ENCODE results near the gene MAMDC4. TPM values are rescaled to one million over a fixed set of nuclear protein-coding genes. Genes with fewer than 3 reads are reported as not detected.
A peak's percentile ranks its signal among the peaks of the same experiment; 100 is the strongest.

MAMDC4 gene
- total and polyA plus RNA-seq, 2 experiments from 2014 or later: 1.7 to 6.8 TPM

DNA sequence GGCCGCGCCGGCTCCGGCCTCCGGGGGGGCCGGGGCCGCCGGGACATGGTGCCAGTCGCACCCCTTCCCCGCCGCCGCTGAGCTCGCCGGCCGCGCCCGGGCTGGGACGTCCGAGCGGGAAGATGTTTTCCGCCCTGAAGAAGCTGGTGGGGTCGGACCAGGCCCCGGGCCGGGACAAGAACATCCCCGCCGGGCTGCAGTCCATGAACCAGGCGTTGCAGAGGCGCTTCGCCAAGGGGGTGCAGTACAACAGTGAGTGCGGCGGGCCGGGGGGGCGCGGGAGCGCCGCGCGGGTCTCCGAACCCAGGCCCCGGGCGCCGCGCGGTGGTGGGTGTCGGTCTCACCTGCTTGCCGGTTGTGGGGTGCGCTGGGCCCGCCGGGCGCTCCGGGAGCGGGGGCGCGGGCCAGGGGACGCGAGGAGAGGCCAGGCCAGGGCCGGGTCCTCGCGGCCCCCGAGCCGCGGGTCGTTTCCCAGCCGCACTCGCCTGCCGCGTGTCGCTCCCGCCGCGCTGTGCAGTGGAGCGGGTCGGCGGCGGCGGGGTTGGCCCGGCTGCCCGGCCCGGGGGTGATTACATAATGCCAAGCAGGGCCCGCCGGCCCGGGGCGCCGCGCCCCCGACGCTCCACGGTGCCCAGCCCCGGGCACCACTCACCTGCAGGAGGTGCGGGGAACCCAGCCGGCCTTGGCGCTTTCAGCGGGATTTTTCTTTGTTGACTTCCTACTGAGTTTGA, 43.9 kb upstream of the MAMDC4 start (continued):
- TF ChIP-seq ZNF462 (CRISPR knock-in tag; IDR thresholded peaks at IDR 0.05) (no peak), STAT1 (IDR thresholded peaks at IDR 0.05; ENCODE audit: unreplicated experiment) (no peak), ZNF331 (CRISPR knock-in tag; IDR thresholded peaks at IDR 0.05; ENCODE audit: low read depth) (no peak)
- TF ChIP-seq, protein P1, sequence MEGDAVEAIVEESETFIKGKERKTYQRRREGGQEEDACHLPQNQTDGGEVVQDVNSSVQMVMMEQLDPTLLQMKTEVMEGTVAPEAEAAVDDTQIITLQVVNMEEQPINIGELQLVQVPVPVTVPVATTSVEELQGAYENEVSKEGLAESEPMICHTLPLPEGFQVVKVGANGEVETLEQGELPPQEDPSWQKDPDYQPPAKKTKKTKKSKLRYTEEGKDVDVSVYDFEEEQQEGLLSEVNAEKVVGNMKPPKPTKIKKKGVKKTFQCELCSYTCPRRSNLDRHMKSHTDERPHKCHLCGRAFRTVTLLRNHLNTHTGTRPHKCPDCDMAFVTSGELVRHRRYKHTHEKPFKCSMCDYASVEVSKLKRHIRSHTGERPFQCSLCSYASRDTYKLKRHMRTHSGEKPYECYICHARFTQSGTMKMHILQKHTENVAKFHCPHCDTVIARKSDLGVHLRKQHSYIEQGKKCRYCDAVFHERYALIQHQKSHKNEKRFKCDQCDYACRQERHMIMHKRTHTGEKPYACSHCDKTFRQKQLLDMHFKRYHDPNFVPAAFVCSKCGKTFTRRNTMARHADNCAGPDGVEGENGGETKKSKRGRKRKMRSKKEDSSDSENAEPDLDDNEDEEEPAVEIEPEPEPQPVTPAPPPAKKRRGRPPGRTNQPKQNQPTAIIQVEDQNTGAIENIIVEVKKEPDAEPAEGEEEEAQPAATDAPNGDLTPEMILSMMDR (conservative IDR thresholded peaks at IDR 0.05; ENCODE audit: low read depth in 2 of 2): no peak

DNA sequence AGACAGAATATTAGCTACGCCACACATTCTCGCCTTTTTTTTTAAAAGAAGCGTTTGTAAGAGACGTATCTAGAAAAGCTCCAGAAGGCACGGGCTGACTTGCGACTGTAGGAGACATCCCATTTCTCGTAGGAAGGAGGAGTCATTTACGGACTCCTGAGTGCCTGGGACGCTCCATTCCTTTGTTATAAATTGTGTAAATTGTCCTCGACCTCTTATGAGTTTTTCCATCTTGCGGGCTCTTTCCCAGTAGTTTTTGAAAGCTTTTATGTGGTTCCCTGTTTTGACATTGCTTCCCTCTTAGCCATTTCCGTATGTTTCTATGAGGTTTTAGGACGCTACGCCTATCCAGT, 43.4 kb upstream of the MAMDC4 start:
- H3K4me3 Mint-ChIP-seq: peak overlapping the region; percentile 80
- Histone ChIP-seq H4K20me1 (replicated peaks; ENCODE audit: insufficient read depth) (peaks cover 38% of the 10 kb centered on the region), H3K36me3 (ENCODE audit: insufficient read depth) (peaks cover 5% of the 10 kb centered on the region; the same call in 1 of the 2 replicates), H3K4me3 (peak overlapping the region; percentile 97), H3K4me2 (peak overlapping the region; percentile 94), H3K9me2 (ENCODE audit: insufficient read depth) (no peaks in the 10 kb centered on the region), H3K27ac (ENCODE audit: low read depth) (no peak overlapping the region), H3K4me1 (ENCODE audit: insufficient read depth) (peaks cover 11% of the 10 kb centered on the region; the same call in 1 of the 2 replicates), H3K27me3 (ENCODE audit: insufficient read depth) (no peaks in the 10 kb centered on the region), H2AFZ (no peak overlapping the region), H3F3A (replicated peaks; ENCODE audit: low read depth) (0 out of 2 replicates have a peak, but pooled peaks cover 3% of the 10 kb centered on the region), H3K79me2 (replicated peaks; ENCODE audit: insufficient read depth) (peaks cover 54% of the 10 kb centered on the region)
- DNase-seq (ENCODE audit: low spot score) (peak; percentile 43), ATAC-seq (no peak)
- peaks cover 23% of the 10 kb centered on the region for H3K4me1 Mint-ChIP-seq
- H3K27me3 Mint-ChIP-seq (ENCODE audit: insufficient read depth, low read depth, poor library complexity): peaks cover 19% of the 10 kb centered on the region
- H3K36me3 Mint-ChIP-seq (ENCODE audit: low read depth): peaks cover 42% of the 10 kb centered on the region
- peak overlapping the region; percentile 30; the same call in 1 of the 2 replicates for H3K27ac Mint-ChIP-seq
- H3K9me3 Mint-ChIP-seq: no peaks in the 10 kb centered on the region; the same call in 2 of the 3 replicates
- TF ChIP-seq, protein P1 (conservative IDR thresholded peaks at IDR 0.05; ENCODE audit: low read depth in 2 of 2): no peak
- TF ChIP-seq, protein P2, sequence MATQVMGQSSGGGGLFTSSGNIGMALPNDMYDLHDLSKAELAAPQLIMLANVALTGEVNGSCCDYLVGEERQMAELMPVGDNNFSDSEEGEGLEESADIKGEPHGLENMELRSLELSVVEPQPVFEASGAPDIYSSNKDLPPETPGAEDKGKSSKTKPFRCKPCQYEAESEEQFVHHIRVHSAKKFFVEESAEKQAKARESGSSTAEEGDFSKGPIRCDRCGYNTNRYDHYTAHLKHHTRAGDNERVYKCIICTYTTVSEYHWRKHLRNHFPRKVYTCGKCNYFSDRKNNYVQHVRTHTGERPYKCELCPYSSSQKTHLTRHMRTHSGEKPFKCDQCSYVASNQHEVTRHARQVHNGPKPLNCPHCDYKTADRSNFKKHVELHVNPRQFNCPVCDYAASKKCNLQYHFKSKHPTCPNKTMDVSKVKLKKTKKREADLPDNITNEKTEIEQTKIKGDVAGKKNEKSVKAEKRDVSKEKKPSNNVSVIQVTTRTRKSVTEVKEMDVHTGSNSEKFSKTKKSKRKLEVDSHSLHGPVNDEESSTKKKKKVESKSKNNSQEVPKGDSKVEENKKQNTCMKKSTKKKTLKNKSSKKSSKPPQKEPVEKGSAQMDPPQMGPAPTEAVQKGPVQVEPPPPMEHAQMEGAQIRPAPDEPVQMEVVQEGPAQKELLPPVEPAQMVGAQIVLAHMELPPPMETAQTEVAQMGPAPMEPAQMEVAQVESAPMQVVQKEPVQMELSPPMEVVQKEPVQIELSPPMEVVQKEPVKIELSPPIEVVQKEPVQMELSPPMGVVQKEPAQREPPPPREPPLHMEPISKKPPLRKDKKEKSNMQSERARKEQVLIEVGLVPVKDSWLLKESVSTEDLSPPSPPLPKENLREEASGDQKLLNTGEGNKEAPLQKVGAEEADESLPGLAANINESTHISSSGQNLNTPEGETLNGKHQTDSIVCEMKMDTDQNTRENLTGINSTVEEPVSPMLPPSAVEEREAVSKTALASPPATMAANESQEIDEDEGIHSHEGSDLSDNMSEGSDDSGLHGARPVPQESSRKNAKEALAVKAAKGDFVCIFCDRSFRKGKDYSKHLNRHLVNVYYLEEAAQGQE (IDR thresholded peaks at IDR 0.05; ENCODE audit: unreplicated experiment): no peak
- TF ChIP-seq, protein P3, sequence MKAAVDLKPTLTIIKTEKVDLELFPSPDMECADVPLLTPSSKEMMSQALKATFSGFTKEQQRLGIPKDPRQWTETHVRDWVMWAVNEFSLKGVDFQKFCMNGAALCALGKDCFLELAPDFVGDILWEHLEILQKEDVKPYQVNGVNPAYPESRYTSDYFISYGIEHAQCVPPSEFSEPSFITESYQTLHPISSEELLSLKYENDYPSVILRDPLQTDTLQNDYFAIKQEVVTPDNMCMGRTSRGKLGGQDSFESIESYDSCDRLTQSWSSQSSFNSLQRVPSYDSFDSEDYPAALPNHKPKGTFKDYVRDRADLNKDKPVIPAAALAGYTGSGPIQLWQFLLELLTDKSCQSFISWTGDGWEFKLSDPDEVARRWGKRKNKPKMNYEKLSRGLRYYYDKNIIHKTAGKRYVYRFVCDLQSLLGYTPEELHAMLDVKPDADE (IDR thresholded peaks at IDR 0.05): no peak
- TF ChIP-seq POLR2AphosphoS5 (IDR thresholded peaks at IDR 0.05; ENCODE audit: low read depth): no peak
- no peak for TF ChIP-seq CREB1 (CRISPR knock-in tag; IDR thresholded peaks at IDR 0.05; ENCODE audit: low read depth)
- no peak for TF ChIP-seq STAT1 (IDR thresholded peaks at IDR 0.05; ENCODE audit: unreplicated experiment)

Data from GM23338 (cell line).